Measurements from ENCODE around the gene GRM5. TPM values are rescaled to one million over a fixed set of nuclear protein-coding genes. Genes with fewer than 3 reads are reported as not detected.
"Not testable (repeated sequence)": the region's sequence is repeated elsewhere in the genome, so short reads cannot be mapped to it uniquely, and the experiment has no call there.

Gene GRM5
- total RNA-seq, 1 donor from 2014 or later: not detected

DNA sequence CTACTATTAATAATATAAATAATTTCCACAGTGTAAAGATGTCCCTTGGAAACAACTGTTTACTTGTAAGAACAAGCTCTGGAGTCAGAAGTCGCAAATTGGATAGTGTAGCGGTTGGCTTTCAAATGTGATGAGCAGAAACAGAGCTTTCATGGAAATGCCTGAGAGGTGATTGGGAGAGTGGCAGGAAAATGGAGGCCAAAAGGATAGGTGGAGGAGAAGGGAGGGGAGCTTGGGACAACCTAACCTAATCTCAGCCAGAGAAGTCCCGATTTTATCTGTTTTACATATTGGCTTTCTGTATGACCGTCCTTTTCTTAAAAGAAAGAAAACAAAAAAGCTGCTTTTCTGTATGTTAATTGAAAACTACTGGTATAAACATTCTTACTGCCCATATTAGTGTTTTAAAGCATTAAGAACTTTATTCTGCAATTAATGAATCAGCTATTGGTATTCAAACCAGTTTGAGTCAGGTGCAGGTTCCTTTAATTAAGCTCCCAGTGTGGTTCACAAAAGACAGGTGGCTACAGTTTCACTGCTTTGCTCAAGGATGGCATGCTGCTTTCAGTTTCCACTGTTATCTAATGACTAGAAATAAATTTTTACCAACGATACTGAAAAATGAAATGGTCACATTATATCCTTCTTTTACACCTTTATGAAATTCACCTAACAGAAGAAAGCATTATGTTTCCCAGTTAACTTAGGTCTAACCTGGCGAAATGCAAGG is 117.8 kb downstream of the GRM5 start:
- H3K4me1 Mint-ChIP-seq; H3K27me3 Mint-ChIP-seq; H3K36me3 Mint-ChIP-seq (ENCODE audit: low read depth); DNase-seq; H3K27ac Mint-ChIP-seq; H3K9me3 Mint-ChIP-seq; H3K4me3 Mint-ChIP-seq; intact Hi-C loops (cut with micrococcal nuclease): not testable (repeated sequence)

DNA sequence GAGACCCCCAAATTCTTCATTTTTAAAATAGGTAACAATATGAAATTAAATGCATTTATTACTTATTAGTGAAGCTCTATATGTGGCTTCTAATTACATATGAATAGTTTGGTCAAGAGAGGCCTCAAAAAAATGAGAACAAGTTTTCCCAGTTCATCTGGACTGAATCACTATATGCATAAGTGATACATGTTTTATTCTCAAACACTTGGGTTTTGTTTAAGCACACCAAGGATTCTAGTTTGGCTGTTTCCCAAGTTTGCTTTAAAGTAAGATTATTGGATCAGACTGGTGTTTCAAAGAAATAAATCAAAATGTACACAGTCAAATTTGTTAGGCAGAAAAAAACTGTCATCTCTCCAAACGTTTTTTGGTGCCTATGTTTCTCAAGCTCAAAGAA is 136.1 kb downstream of the GRM5 start:
- intact Hi-C loops (cut with micrococcal nuclease); H3K27me3 Mint-ChIP-seq; H3K4me1 Mint-ChIP-seq; H3K27ac Mint-ChIP-seq; H3K4me3 Mint-ChIP-seq; H3K36me3 Mint-ChIP-seq (ENCODE audit: low read depth); DNase-seq; H3K9me3 Mint-ChIP-seq: not testable (repeated sequence)

DNA sequence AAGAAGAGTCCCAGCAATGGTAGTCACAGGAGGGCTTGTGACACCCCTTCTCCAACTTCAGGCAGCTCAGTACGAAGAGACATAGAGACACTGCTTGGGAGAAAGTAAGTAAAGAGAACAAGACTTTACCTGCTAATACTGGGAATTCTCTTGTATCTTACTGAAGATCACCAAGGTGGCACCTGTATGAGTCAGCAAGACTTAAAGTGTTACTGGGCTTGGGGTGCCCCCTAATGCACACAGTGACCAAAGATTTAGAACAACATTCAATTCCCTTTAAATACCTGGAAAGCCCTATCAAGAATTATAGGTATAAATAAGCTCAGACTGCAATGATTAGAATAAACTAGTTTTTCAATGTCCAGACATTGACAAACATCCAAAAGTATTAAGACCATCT is 148.7 kb downstream of the GRM5 start:
- H3K27me3 Mint-ChIP-seq; H3K9me3 Mint-ChIP-seq; DNase-seq; H3K4me1 Mint-ChIP-seq; H3K27ac Mint-ChIP-seq; H3K4me3 Mint-ChIP-seq; H3K36me3 Mint-ChIP-seq (ENCODE audit: low read depth); intact Hi-C loops (cut with micrococcal nuclease): not testable (repeated sequence)

DNA sequence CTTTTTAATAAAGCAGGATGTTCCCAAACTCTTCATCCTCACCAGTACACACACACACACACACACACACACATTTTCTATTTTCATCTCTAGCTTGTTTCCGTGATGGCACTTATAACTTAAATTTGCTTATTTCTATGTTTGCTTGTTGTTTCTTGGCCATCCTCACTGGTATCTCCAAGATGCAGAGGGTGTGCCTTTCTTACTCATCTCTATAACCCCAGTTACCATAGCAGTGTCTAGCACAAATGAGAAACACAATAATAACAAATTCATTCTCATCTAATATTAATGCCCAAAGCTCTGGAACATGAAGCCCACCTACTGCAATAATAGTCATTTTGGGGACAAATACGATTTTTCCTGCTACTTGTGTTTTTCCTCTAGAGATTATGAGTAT is 156.3 kb downstream of the GRM5 start:
- no peak for DNase-seq
- Mint-ChIP-seq H3K4me3 (no peak overlapping the region), H3K4me1 (no peaks in the 10 kb centered on the region), H3K27ac (no peak overlapping the region), H3K27me3 (no peaks in the 10 kb centered on the region), H3K36me3 (ENCODE audit: low read depth) (no peaks in the 10 kb centered on the region), H3K9me3 (no peaks in the 10 kb centered on the region)
- intact Hi-C loops (cut with micrococcal nuclease): no loop called here

DNA sequence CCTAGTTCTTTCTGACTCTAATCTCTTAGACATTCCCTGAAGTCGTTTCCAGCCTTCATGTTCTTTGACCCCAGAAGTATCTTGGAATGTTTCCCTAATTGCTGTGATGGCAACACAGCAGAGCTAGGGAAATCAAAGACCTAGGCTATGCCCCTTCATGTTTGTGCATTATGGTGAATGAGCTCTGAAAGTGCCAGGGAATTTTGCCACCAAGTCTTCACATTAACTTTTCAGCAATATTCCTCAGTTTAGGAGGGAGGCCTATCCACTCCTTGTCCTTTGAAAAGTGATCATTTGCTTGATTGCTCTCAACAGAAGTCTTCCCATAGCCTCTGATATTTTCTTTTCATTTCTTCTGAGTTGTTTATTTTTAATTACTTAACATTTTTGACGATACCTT is 164.3 kb downstream of the GRM5 start:
- not testable (repeated sequence) for H3K27me3 Mint-ChIP-seq, H3K9me3 Mint-ChIP-seq

DNA sequence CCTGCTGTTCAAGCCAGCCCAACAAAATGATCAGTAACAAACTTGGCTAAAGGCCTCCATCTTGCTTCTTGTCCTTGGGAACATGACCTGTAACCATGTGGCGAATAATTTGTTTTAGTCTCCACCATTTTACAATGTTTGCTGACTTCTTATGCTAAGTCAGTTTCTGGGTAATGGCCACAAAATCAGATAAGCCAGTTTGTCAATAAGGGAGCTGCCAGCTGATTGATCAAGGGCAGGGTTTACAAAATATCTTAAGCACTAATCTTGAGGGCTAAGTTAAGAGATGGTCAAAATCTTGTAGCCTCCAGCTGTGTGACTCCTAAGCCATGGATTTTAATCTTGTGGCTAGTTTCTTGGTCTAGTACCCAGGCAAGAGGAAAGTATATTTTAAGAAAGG is 176.9 kb downstream of the GRM5 start:
- DNase-seq; H3K27ac Mint-ChIP-seq; H3K27me3 Mint-ChIP-seq; H3K9me3 Mint-ChIP-seq; H3K36me3 Mint-ChIP-seq (ENCODE audit: low read depth); H3K4me1 Mint-ChIP-seq; H3K4me3 Mint-ChIP-seq: not testable (repeated sequence)
- intact Hi-C loops (cut with micrococcal nuclease): loop anchor here (10.0 kb wide), 1 partner anchor 344 kb away; no protein-coding TSS in a partner anchor

More for the DNA sequence above, 164.3 kb downstream of the GRM5 start:
- H3K27ac Mint-ChIP-seq; DNase-seq; H3K4me3 Mint-ChIP-seq; H3K36me3 Mint-ChIP-seq (ENCODE audit: low read depth); intact Hi-C loops (cut with micrococcal nuclease); H3K4me1 Mint-ChIP-seq: not testable (repeated sequence)

DNA sequence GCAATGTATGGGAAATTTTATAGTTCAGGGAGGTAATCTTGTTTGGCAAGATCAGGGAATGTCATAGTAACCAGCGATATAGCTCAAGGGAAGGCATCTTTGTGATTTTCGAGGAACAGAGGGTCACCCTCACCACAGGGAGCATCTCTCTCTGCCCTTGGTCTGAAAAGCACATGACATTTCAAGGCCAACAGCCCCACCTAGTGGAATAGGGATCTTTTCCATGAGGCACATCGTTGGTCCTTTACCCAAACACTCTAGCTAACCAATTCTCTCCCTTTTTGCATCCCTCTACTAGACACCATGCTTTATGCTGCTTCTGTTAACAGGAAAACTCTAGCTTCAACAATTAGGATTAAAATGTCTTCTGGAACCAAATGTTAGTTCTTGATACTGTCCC is 179.0 kb downstream of the GRM5 start:
- peak; percentile 85 for DNase-seq
- intact Hi-C loops (cut with micrococcal nuclease): loop anchor here (10.0 kb wide), 1 partner anchor 342 kb away; no protein-coding TSS in a partner anchor

DNA sequence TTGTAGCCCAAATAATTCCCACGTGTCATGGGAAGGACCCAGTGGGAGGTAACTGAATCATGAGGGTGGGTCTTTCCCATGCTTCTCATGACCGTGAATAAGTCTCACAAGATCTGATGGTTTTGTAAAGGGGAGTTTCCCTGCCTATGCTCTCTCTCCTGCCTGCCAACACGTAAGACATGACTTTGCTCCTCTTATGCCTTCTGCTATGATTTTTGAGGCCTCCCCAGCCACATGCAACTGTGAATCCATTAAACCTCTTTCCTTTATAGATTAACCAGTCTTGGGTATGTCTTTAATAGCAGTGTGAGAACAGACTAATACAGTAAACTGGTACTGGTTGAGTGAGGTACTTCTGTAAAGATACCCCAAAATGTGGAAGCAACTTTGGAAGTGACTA is 183.0 kb downstream of the GRM5 start:
- H3K4me1 Mint-ChIP-seq; H3K4me3 Mint-ChIP-seq; DNase-seq; H3K36me3 Mint-ChIP-seq (ENCODE audit: low read depth); H3K27ac Mint-ChIP-seq; H3K27me3 Mint-ChIP-seq; H3K9me3 Mint-ChIP-seq: not testable (repeated sequence)
- intact Hi-C loops (cut with micrococcal nuclease): loop anchor here (10.0 kb wide), 1 partner anchor 338 kb away; no protein-coding TSS in a partner anchor

More for the DNA sequence above, 179.0 kb downstream of the GRM5 start:
- no peaks in the 10 kb centered on the region for H3K4me1 Mint-ChIP-seq
- no peak overlapping the region for H3K4me3 Mint-ChIP-seq
- H3K9me3 Mint-ChIP-seq: peaks cover 9% of the 10 kb centered on the region
- no peak overlapping the region for H3K27ac Mint-ChIP-seq
- no peaks in the 10 kb centered on the region for H3K36me3 Mint-ChIP-seq (ENCODE audit: low read depth)
- no peaks in the 10 kb centered on the region for H3K27me3 Mint-ChIP-seq

DNA sequence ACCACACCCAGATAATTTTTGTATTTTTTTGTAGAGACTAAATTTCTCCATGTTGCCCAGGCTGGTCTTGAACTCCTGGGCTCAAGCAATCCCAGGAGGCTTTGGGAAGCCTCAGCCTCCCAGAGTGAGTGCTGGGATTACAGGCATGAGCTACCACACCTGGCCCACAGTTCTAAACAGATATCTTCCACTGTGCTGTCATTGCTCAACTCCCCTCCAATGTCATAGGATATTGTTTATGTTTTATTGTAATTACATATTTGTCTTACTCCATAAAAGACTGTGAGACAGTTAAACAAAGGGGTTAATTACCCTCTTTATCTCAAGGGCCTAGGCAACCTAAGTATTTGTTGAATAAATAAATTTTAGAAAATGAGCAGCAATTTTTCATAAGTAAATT is 204.2 kb downstream of the GRM5 start:
- intact Hi-C loops (cut with micrococcal nuclease): no loop called here
- Mint-ChIP-seq H3K4me1 (no peaks in the 10 kb centered on the region), H3K4me3 (no peak overlapping the region), H3K36me3 (ENCODE audit: low read depth) (no peaks in the 10 kb centered on the region), H3K27me3 (no peaks in the 10 kb centered on the region), H3K9me3 (peaks cover 6% of the 10 kb centered on the region), H3K27ac (no peak overlapping the region)
- DNase-seq: no peak

DNA sequence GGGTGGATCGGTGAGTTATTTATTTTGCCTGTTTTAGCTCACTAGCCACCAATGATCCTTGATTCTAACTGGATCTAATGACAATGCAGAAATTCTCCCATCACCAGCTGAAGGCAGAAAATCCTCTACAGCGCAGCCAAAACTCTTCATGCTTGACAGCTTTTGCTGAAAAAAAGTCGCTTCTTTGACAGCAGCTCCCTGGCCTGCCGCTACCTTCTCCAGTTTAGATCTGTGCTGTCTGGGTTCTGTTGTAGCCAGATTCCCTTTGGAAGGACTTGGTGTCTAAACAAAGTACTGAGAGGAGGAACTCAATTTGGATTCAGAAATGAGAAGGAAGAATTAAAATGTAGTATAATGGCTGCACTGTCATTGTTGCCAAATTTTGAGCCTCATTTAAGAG is 205.4 kb downstream of the GRM5 start:
- H3K4me3 Mint-ChIP-seq; H3K27me3 Mint-ChIP-seq; DNase-seq; H3K9me3 Mint-ChIP-seq; H3K4me1 Mint-ChIP-seq; H3K36me3 Mint-ChIP-seq (ENCODE audit: low read depth); intact Hi-C loops (cut with micrococcal nuclease); H3K27ac Mint-ChIP-seq: not testable (repeated sequence)

DNA sequence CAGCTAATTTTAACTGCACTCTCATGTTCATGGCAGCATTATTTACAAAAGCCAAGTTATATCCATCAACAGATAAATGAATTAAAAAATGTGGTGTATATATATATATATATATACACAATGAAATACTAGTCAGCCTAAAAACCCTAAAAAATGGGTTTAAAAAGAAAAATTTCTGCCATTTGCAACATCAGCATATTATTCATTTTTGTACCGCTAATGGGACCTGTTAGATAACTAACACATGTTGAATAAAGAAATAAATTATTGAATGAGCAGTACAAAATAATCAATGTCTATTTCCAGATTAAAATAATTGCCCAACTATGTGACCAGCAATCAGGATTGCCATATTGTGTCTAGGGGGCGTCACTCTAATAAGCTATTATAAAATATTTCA is 211.8 kb downstream of the GRM5 start:
- H3K4me3 Mint-ChIP-seq; H3K27me3 Mint-ChIP-seq; H3K4me1 Mint-ChIP-seq; H3K9me3 Mint-ChIP-seq; DNase-seq; H3K27ac Mint-ChIP-seq; intact Hi-C loops (cut with micrococcal nuclease); H3K36me3 Mint-ChIP-seq (ENCODE audit: low read depth): not testable (repeated sequence)

DNA sequence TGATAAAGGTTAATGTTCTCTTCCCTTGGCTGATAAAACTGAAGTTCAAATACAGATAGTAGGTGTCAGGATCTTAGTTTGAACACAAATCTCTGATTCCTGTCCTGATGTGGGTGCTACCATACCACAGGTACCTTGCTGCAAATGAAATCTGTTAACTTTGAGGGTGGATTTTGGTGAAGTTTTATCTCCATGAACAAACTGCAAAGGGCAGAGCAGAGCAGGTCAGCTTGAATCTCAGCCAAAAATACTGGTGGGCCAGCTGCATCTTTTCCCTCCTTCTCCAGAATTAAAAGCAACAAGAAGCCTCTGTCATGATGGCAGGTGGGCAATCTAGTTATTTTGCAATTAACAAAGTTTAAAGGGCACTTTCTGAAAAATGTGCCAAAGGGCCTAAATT is 214.2 kb downstream of the GRM5 start:
- DNase-seq; H3K27me3 Mint-ChIP-seq; H3K27ac Mint-ChIP-seq; intact Hi-C loops (cut with micrococcal nuclease); H3K36me3 Mint-ChIP-seq (ENCODE audit: low read depth); H3K9me3 Mint-ChIP-seq; H3K4me3 Mint-ChIP-seq; H3K4me1 Mint-ChIP-seq: not testable (repeated sequence)

DNA sequence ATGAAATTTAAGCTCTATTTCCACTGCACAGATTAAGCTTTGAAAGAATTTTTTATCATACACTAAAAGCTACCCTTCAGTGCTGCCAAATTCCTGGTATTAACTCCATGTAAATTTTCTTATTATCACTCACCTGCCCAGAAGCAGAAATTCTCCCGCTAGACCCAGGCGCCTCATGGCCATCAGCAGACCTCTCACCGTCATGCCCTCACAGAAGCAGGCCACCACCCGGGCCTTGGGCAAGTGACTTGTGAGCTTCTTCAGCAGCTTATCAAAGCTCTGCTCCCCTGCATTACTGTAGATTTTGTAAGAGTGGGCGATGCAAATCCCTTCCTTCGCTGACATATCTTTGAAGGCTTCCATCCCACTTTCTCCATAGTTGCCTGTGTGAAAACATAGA is 216.0 kb downstream of the GRM5 start:
- H3K9me3 Mint-ChIP-seq; H3K27me3 Mint-ChIP-seq; H3K4me1 Mint-ChIP-seq; H3K4me3 Mint-ChIP-seq; H3K36me3 Mint-ChIP-seq (ENCODE audit: low read depth); DNase-seq; H3K27ac Mint-ChIP-seq: not testable (repeated sequence)
- intact Hi-C loops (cut with micrococcal nuclease): loop anchor here (10.0 kb wide), 1 partner anchor 675 kb away; the partner anchor contains the start of gene RAB38

DNA sequence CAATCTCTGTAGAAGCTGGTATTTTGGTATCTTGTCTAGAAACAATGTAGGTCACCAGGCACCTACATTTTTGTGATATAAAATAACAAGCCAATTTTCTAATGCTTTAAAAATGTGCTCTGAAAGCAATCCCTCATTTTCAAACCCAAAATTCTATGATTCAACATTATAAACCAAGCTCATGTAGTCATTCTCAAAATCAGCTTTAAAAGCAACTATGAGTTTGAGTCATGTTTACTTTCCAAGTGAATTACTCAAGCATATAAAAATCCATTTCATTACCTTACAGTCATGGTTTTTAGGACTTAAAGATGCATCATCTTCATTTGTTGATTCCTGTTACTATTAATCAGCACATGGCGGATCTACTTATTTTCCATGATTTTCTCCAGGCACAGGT is 216.4 kb downstream of the GRM5 start:
- H3K4me1 Mint-ChIP-seq: peaks cover 10% of the 10 kb centered on the region

DNA sequence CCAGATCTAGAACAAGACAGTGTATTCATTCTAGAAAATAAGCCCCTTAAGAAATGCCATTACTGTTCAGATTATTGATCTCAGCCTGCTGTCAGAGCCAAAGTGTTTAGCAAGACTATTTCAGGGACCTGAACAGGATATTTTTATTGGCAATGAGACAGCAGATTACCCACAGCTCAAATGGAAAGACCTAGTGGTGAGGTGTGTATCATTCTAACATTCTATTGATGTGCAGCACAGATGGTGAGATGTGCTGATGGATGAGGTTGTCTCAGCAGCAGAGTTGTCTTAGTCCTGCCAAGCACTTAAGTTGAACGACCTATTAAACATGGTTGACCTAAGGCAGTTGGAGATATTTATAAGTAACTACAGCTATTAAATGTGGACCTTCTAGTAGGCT is 219.5 kb downstream of the GRM5 start:
- not testable (repeated sequence) for H3K4me3 Mint-ChIP-seq; H3K36me3 Mint-ChIP-seq (ENCODE audit: low read depth); H3K27me3 Mint-ChIP-seq; DNase-seq; H3K27ac Mint-ChIP-seq
- intact Hi-C loops (cut with micrococcal nuclease): loop anchor here (10.0 kb wide), 1 partner anchor 671 kb away; the partner anchor contains the start of gene RAB38
- Mint-ChIP-seq H3K9me3 (peaks cover 13% of the 10 kb centered on the region), H3K4me1 (peaks cover 28% of the 10 kb centered on the region)

More for the DNA sequence above, 216.4 kb downstream of the GRM5 start:
- Mint-ChIP-seq H3K27ac (no peak overlapping the region), H3K27me3 (peaks cover 3% of the 10 kb centered on the region), H3K9me3 (peaks cover 4% of the 10 kb centered on the region), H3K4me3 (no peak overlapping the region), H3K36me3 (ENCODE audit: low read depth) (no peaks in the 10 kb centered on the region)
- intact Hi-C loops (cut with micrococcal nuclease): loop anchor here (10.0 kb wide), 1 partner anchor 675 kb away; the partner anchor contains the start of gene RAB38
- no peak for DNase-seq

All from activated CD4-positive, alpha-beta T cell treated with anti-CD3 and anti-CD28 coated beads, Interleukin-2, amount 10 ng/mL, durations not matched to agents 24 days and 14 days (primary cell).